Cerebellar nuclear complex (tissue), 1 donor: ENCODE data around the gene ATAD3A.
A peak's percentile ranks its signal among the peaks of the same experiment; 100 is the strongest.
"Not testable (repeated sequence)": the region's sequence is repeated elsewhere in the genome, so short reads cannot be mapped to it uniquely, and the experiment has no call there.

Source experiments
- DNase-seq, 2 experiments: peaks; one replicate each; lab custom pipeline; 2025; lab: John Stamatoyannopoulos, UW

The ATAD3A gene

DNA sequence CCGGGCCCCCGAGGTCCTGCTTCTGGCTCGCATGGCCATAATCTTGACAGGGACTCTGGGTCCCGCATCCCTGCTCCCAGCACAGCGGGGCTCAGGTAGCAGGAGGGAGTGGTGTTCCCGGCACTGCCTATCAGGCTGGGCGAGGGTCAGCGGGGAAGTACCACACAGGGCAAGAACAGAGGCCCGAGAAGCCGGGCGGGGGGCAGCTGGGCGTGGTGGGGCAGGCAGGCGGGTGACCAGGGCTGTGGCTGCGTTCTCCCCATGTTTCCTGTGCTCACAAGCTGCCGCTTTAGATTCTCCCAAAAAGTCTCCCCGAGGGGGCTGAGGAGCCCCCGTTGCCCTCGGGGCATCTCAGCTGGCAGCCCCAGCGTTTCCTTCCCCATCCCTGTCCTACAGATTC is 22.1 kb upstream of the ATAD3A start:
- DNase-seq, result no peak

DNA sequence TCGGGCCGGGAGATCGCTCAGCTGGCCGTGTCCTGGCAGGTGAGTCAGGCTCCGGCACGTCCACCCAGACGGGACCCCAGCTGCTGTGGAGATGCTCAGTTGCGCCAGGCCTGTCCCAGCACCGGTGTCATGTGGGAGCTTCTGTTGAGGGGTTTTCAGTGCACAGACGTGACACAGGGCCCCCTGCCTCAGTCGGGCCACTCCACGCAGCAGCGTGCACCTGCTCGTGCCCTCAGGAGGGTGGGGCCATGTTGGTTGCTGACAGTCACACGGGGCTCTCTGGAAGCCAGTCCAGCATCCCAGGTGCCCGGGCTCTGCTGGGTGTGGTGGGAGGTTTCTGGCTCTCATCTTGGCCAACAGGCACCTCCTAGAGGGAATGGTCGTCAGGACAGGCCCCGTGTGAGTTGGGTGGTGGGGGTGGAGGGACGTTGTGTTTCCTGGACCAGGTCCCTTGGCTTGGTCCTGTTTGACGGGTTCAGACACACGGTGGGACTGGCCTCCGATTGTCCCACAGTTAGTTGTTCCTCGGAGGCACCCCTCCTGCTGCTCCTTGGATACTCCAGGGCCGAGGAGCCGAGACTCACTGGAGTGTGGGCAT is 21.2 kb upstream of the ATAD3A start:
- no peak for DNase-seq

DNA sequence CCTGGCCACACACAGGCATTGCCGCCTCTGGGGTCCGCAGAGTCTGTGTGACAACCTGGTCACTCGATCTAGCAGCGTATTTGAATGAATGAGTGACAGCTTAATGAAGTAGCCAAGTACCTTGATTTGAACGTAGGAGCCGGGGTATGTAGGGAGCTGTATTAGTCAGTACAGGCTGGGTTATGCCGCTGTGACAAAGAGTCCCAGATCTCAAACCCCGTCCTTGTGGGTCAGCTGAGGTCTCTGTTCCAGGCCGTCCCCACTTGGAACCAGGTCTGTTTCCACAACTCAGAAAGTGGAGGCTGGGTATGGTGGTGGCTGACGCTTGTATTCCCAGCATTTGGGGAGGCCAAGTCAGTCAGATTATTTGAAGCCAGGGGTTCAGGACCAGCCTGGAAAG is 20.4 kb upstream of the ATAD3A start:
- DNase-seq, result no peak

DNA sequence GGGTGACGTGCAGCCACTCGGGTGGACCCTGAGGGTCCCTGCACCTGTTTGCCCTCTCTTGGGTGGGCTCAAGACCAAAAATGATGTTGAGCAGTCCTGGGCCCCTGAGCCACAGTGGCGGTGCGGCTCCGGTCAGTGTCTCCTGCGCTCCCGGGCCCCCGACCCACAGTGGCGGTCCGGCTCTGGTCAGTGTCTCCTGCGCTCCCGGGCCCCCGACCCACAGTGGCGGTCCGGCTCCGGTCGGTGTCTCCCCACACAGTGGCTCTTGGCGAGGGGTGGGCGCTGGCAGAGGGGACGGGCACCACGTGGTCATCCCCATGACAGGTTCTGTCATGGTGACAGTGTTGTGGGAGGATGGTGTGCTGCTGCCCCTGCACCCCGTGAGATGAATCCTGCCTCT is 17.7 kb upstream of the ATAD3A start:
- DNase-seq, result not testable (repeated sequence)

DNA sequence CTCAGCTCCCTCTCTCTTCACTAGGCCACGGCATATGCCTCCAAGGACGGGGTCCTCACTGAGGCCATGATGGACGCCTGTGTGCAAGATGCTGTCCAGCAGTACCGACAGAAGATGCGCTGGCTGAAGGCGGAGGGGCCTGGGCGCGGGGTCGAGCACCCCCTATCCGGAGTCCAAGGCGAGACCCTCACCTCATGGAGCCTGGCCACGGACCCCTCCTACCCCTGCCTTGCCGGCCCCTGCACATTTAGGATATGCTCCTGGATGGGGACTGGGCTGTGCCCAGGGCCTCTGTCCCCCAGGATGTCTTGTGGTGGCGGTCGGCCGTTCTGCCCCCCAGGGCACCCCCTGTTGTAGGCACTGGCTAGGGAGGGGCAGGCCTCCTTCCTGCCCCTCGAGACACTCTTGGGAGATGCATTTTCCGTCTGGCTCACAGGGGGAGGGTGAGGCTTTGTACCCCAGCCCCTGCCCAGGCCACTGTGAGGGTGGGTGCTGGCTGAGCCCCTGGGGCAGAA is 16.4 kb upstream of the ATAD3A start:
- DNase-seq, result not testable (repeated sequence)

DNA sequence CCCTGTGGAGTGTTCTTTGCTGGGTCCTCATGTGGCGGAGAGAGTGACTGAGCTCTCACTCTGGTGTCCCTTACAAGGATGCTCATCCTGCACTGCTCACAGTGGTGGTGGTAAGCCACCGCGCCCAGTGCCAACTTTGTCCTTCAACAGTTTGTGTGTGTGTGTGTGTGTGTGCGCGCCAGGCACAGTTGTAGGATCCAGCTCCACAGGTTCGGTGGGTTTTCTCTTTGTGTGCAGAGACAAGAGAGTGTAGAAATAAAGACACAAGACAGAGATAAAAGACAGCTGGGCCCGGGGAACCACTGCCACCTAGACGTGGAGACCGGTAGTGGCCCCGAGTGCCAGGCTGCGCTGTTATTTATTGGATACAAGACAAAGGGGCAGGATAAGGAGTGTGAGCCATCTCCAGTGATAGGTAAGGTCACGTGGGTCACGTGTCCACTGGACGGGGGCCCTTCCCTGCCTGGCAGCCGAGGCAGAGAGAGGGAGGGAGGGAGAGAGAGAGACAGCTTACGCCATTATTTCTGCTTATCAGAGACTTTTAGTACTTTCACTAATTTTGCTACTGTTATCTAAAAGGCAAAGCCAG is 7.1 kb upstream of the ATAD3A start:
- peak; percentile 35 to 48 for DNase-seq

DNA sequence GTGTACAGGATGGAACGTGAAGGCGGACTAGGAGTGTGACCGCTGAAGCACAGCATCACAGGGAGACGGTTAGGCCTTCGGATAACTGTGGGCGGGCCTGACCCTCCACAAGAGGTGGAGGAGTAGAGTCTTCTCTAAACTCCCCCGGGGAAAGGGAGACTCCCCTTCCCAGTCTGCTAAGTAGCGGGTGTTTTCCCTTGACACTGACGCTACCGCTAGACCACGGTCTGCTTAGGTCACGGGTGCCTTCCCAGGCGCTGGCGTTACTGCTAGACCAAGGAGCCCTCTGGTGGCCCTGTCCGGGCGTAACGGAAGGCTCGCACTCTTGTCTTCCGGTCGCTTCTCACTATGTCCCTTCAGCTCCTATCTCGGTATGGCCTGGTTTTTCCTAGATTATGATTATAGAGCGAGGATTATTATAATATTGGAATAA is 6.6 kb upstream of the ATAD3A start:
- not testable (repeated sequence) for DNase-seq

DNA sequence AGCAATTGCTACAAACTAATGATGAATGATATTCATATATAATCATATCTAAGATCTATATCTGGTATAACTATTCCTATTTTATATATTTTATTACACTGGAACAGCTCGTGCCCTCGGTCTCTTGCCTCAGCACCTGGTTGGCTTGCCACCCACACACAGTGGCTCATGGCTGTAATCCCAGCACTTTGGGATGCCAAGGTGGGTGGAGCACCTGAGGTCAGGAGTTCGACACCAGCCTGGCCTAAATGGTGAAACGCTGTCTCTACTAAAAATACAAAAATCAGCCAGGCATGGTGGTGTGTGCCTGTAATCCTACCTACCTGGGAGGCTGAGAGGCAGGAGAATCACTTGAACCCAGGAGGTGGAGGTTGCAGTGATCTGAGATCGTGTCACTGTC is 6.2 kb upstream of the ATAD3A start:
- DNase-seq, result not testable (repeated sequence)

DNA sequence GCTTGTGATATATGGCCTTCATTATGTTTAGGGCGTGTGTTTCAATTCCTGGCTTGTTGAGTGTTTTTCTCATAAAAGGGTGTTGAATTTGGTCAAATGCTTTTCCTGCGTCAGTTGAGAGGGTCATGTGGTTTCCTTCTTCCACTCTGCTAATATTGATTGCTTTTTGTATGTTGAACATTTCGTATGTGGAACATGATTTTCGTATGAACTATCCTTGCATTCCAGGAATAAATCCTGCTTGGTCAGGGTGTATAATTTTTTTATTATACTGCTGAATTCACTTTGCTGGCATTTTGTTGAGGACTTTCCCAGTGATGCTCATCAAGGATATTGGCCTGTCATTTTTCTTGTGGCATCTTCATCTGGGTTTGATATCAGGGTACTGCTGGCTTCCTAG is 4.7 kb upstream of the ATAD3A start:
- no peak for DNase-seq

DNA sequence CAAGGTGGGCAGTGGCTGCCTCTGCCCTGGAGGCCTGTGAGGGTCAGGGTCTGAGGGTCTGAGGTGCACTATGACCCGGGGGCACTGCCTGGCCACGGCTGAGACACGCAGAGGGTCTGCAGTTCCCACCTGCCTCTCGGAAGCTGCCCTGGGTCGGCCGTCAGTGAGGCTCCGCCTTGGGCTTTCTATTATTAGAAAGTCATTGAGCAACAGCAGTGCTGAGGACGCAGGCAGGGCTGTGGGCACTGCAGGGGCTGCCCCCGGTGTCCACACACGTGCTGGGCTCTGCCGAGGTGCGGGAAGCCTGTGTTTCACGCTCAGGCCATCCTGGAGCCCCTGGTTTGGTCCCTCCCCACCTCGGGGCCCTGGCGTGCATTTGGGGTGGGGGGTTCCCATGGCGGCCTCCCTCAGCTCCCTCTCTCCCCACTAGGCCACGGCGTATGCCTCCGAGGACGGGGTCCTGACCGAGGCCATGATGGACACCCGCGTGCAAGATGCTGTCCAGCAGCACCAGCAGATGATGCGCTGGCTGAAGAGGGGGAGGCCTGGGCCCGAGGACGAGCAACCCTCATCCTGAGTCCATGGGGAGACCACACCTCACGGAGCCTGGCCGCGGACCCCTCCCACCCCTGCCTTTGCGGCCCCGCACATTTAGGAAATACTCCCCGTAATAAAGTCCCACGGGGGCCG is 3.0 kb upstream of the ATAD3A start:
- not testable (repeated sequence) for DNase-seq

DNA sequence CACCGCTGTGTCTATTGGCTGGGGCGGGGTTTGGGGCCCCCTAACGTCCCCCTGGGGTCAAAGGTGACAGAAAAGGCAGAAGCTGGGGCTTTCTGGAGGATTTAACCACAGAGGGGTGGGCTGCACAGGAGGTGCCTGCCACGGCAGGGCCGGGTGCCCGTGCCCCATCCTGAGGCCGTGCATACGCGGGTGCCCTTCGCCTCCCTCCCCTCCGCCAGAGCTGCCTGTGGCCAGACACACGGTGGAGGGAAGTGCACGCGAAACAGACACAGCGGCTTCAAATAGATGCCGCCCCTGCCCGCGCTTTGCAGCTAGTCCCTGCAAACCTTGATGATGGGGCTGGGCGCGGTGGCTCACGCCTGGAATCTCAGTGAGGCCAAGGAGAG is 2.5 kb upstream of the ATAD3A start:
- DNase-seq, result not testable (repeated sequence)

DNA sequence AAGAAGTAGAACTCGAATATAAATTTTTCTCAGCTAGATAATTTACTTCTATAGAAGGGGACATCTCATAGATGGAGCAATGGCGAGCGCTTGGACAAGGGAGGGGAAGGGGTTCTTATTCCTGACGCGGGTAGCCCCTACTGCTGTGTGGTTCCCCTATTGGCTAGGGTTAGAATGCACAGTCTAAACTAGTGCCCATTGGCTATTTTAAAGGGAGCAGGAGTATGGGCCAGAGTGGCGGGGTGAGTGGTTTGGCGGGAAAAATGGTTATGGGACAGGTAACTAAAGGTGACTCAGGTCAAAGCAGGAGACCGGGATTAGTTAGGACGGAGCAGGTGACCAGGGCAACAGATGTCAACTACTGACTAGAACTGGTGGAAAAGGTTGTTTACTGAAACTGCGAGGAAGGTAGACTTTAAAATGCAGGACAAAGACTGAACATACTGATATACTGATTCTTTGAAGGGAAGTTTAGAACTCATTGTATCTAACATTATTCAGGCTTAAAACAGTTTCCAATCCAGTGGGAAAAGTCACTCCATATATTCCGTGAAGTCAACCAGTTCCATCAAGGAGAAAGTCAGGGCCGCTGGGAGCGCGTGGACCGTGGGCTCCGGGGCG is 940 bp upstream of the ATAD3A start:
- no peak for DNase-seq

DNA sequence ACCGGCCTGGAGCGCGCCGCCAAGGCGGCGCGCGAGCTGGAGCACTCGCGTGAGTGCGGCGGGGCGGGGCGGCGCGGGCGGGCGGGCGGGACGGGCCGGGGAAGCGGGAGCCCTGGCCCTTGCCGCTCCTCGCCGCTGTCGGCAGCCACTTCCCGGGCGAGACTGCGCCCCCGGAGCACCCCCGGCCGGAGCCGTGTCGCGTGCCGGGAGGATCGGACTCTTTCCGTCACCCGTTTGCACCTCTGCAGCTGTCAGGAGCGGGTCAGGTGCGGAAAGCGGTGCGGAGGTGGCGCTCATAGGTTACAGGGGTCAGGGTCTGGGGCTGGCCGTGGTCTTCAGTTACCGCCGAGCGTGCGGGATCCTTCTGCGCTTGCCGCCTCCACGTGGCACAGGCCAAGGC is 463 bp downstream of the ATAD3A start:
- DNase-seq, result not testable (repeated sequence)

DNA sequence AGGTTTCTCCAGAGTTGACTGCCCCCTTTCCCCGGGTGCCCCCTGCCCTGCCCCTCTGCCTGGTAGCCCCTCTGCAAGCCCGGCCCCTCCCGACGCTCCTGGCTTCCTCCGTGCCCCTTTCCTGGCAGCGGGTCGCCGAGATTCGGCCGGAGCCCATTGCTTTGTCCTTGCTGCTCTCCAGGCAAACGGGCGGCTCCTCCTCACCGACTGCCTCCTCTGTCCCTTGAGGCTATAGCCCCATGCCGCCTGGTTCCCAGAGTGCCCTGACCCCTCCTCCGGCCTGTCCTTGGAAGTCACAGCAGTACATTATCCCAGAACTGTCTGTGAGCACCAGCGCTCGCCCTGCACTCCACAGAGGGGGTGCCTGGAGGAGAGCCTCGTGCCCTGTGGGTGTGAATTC is 1.7 kb downstream of the ATAD3A start:
- not testable (repeated sequence) for DNase-seq

DNA sequence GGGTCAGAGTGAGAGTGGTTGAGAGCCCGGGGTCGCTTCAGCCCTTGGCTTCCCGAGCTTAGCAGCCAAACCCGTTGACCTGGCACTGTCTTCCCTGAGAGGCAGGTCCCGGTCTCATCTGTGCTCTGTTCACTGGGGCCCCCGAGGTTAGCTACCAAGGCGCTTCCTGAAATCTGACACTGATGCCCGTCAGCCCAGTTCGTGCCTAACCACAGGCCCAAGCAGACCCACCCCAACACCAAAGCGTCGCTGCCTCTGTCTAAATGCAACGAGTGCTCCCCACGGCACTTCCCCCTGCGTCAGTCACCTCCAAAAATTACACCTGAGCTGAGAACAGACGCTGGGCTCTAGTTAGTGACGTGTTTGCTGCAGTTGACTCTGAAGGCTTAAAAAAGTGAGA is 2.4 kb downstream of the ATAD3A start:
- not testable (repeated sequence) for DNase-seq

DNA sequence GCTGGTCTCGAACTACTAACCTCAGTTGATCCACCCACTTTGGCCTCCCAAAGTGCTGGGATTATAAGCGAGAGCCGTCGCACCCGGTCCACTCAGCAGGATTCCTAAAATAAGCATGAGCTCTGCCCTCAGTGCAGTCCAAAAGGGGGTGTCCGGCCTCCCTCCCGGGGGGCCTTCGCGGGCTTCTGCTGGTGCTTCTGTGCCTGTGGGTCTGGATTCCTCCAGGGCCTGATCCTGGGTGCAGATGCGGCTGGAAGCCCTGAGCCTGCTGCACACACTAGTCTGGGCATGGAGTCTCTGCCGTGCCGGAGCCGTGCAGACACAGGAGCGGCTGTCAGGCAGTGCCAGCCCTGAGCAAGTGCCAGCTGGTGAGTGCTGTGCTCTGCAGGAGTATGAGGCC is 5.0 kb downstream of the ATAD3A start:
- not testable (repeated sequence) for DNase-seq

DNA sequence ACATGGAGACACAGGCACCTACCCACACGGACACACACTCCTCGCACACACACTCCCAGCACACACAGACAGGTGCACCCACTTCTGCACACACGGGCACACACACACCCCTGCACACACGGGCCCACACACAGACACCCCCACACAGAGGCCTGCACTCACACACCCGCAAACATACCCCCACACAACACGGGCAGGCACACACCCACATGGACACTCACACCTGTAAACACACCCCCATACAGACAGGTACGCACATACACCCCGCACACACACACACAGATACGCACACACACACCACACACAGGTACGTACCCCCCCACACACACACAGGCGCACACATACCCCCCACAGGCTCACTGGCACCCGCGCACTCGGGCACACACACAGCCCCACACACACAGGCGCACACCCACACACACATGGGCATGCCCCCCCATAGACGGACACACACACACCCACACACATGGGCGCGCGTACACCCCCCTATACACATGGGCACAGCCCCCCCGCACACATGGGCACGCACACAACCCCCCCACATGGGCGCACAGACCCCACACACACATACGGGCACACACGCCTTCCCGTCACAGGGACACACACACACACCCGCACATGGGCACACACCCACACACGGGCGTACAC is 6.1 kb downstream of the ATAD3A start:
- DNase-seq, result no peak

DNA sequence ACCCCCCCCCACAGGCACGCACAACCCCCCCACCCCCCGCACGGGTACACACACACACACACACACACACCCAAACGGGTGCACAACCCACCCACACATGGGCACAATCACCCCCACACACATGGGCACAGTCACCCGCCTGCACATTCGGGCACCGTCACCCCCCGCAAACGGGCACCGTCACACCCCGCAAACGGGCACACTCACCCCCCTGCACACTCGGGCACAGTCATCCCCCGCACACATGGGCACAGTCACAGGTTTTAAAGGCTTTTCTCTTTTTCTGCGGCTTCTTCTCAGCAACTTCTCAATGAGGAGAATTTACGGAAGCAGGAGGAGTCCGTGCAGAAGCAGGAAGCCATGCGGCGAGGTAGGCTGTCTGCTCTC is 6.7 kb downstream of the ATAD3A start:
- not testable (repeated sequence) for DNase-seq

DNA sequence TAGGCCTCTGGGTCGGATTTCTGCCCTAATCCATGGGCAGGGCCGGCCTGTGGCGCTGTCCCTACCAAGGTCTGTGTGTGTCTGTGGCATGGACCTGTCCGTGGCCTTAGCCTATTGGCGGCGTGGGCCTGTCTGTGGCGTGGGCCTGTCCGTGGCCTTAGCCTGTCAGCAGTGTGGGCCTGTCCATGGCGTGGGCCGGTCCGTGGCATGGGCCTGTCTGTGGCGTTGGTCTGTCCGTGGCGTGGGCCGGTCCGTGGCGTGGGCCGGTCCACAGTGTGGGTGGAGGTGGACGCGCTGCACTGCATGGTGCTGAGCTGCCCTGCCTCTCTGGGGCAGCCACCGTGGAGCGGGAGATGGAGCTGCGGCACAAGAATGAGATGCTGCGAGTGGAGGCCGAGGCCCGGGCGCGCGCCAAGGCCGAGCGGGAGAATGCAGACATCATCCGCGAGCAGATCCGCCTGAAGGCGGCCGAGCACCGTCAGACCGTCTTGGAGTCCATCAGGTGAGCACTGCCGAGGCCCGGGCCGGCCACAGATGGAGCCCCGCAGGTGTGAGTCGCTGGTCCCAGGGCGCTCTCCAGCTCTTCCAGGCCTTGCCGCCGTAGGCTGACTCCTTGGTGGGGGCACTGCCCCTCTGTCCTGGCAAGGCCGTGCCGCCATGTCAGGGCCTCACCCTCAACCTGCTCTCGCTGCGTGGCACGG is 8.0 kb downstream of the ATAD3A start:
- DNase-seq, result not testable (repeated sequence)

DNA sequence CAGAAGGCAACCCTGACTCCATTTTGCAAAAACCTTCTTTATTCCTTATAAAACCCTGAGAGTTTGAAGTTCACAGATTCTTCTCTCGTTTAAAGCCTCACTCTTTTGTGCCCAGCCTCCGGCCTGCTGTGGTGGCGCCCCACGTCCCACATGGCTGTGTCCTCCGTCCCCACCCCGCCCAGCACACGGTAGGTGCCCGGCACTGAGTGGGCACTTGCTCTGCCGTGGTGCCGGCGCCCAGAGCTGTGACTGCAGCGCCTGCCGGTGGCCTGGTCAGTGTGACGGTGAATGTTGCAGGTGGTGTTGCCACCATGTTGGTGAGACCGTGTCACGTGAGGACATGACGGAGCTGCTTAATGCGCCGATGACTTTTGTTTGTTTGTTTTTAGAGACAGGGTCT is 9.4 kb downstream of the ATAD3A start:
- DNase-seq, result no peak

DNA sequence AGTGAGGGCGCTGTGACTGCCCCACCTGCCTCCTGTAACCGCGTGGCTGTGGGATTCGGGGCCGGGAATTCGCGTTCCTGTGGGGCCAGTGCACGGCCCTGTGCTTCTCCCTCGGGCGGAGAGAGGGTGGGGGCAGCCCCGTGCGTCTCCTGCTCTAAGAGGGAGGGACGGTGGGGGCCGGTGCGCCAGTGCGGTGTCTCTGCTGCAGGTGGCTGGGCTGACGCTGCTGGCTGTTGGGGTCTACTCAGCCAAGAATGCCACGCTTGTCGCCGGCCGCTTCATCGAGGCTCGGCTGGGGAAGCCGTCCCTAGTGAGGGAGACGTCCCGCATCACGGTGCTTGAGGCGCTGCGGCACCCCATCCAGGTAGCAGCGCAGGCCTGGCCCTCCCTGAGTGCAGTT is 10.6 kb downstream of the ATAD3A start:
- DNase-seq, result not testable (repeated sequence)

DNA sequence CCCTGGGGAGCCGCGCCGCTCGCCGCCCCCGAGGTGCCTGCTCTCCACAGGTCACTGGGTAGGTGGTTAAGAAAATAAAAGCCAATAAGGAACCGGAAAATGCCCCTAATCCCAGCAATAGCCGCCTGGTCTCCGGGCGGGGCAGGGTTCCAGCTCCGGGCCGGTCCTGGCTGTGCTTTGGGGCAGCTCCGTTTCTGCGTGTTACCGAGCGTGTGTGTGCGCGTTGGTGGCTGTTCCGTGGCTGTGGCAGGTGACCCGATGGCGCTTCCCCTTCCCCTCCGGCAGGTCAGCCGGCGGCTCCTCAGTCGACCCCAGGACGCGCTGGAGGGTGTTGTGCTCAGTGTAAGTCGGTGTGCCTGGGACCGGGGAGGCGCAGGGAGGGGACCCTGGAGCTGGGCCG is 11.3 kb downstream of the ATAD3A start:
- DNase-seq, result not testable (repeated sequence)
